CD4-positive, alpha-beta T cell (primary cell): ENCODE data around the gene TMEM179. TPM values are rescaled to one million over a fixed set of nuclear protein-coding genes. Genes with fewer than 3 reads are reported as not detected.

Experiments
- ATAC-seq: fragments of 200-7000 bp; cut with Tn5 transposase; one replicate; pipeline ENCODE4 v1.10.0; 2022; ENCODE audit warnings: mild to moderate bottlenecking; ENCODE audit not compliant: poor library complexity
- CTCF ChIA-PET: fragments of 350-600 bp; sonication (Branson Sonifier 250); formaldehyde crosslinking; loops from one replicate; lab custom pipeline; 2021; ENCODE audit warnings: antibody characterized with exemption, inconsistent platforms; lab: Charles Lee
- POLR2A ChIA-PET: fragments of 350-600 bp; sonication (Branson Sonifier 250); formaldehyde crosslinking; loops from one replicate; lab custom pipeline; 2021; ENCODE audit warnings: antibody characterized with exemption, inconsistent platforms; lab: Charles Lee
- DNase-seq, 14 experiments: peaks; one replicate each; pipeline ENCODE4 v3.0.0-alpha.2; 2013 to 2020; ENCODE audit warnings: mixed read lengths in 2 of 14
- H3K27ac ChIP-seq, 2 donors: one replicate each; pipeline versions ENCODE4 v1.5.1 to v1.7.0; 2013; ENCODE audit warnings: low read length in 2 of 2, low read depth in 1 of 2, mild to moderate bottlenecking in 1 of 2
- H3K27me3 ChIP-seq, 2 experiments: 1 replicate in 1 of 2; 2 replicates in 1 of 2; pipeline versions ENCODE4 v1.6.1 to v1.7.0; 2013; ENCODE audit warnings: low read length in 2 of 2, control low read depth in 1 of 2, mild to moderate bottlenecking in 1 of 2, moderate library complexity in 1 of 2; ENCODE audit not compliant: insufficient read depth in 2 of 2, control insufficient read depth in 1 of 2
- H3K36me3 ChIP-seq: one replicate; pipeline ENCODE4 v1.6.1; 2013; ENCODE audit warnings: low read length, control low read depth; ENCODE audit not compliant: insufficient read depth
- H3K4me1 ChIP-seq: one replicate; pipeline ENCODE4 v1.6.1; 2013; ENCODE audit warnings: low read length, control low read depth; ENCODE audit not compliant: insufficient read depth
- H3K4me3 ChIP-seq: one replicate; pipeline ENCODE4 v1.5.1; 2013; ENCODE audit warnings: mild to moderate bottlenecking, low read length, moderate library complexity
- H3K9me3 ChIP-seq, 2 experiments: 1 replicate in 1 of 2; 2 replicates in 1 of 2; pipeline versions ENCODE4 v1.6.1 to v1.7.0; 2013; ENCODE audit warnings: low read length in 2 of 2, mild to moderate bottlenecking in 2 of 2, control low read depth in 1 of 2, moderate library complexity in 1 of 2; ENCODE audit not compliant: control insufficient read depth in 1 of 2, insufficient read depth in 1 of 2
- H3K27ac Mint-ChIP-seq: one replicate; pipeline ENCODE4 v1.8.0; 2020; ENCODE audit warnings: mixed read lengths
- H3K27me3 Mint-ChIP-seq: one replicate; pipeline ENCODE4 v1.8.0; 2021; ENCODE audit warnings: mixed read lengths
- H3K36me3 Mint-ChIP-seq: one replicate; pipeline ENCODE4 v1.8.0; 2021; ENCODE audit warnings: low read depth, mixed read lengths
- H3K4me1 Mint-ChIP-seq: one replicate; pipeline ENCODE4 v1.8.0; 2021; ENCODE audit warnings: low read depth, mixed read lengths
- H3K4me3 Mint-ChIP-seq: one replicate; pipeline ENCODE4 v1.8.0; 2020; ENCODE audit warnings: mild to moderate bottlenecking, mixed read lengths
- H3K9me3 Mint-ChIP-seq: one replicate; pipeline ENCODE4 v1.8.0; 2020; ENCODE audit warnings: mixed read lengths
- intact Hi-C, 2 experiments: fragments of 100-400 bp; cut with DNase I in 1 of 2; cut with micrococcal nuclease in 1 of 2; formaldehyde crosslinking; loops; one replicate each; pipeline versions ENCODE4 v1.15.1 to v1.9.0; 2023 to 2025; cut with DNase I, micrococcal nuclease
- total RNA-seq, 174 experiments: library from RNA in 2 of 174; stranded (reverse) in 2 of 174; gene quantifications; one replicate each; pipeline ENCODE4 v1.2.3 and lab custom pipeline; 2021 to 2026
- TF ChIP-seq, protein P1 (sequence below): fragments of 200-600 bp; IDR thresholded peaks from one replicate; pipeline ENCODE4 v1.8.0; 2022; ENCODE audit warnings: antibody characterized with exemption, mild to moderate bottlenecking

TMEM179 gene
- total RNA-seq, 2 experiments from 2014 or later: not detected

DNA sequence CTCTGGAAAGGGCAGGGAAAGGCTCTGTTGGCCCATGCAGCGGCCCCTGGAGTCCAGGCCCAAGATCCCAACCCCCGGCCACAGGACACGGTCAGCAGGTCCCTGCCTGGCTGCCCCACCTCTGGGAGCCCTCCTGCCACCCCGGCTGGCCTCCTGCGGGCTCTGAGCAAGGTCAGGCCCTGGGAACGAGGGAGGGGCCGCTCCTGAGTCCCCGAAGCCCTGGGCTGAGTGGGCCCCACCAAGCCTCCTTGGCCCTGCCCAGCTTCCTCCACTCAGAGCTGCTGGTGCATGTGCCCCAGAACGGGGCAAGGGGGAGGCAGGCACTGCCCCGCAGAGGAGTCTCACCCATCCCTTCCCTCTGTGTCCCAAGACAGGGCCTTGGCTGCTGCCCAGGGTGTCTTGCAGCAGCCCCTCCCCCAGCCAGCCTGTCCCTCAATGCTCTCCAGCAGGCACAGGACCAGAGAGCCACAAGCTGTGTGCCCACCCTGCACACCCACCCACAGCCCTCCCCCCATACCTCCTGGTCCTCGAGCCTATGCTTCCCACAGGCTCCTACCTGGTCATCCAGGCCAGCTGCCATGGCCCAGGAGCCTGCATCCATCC, 32.4 kb downstream of the TMEM179 start:
- Histone ChIP-seq H3K27me3 (peaks cover 0 to 5% of the 10 kb centered on the region in 2 experiments), H3K4me3 (no peak overlapping the region), H3K4me1 (no peaks in the 10 kb centered on the region), H3K9me3 (peaks cover 0 to 9% of the 10 kb centered on the region in 2 experiments), H3K36me3 (no peaks in the 10 kb centered on the region), H3K27ac (no peak overlapping the region)
- Mint-ChIP-seq H3K4me1 (no peaks in the 10 kb centered on the region), H3K27ac (no peak overlapping the region), H3K4me3 (no peak overlapping the region), H3K27me3 (peaks cover 10% of the 10 kb centered on the region), H3K36me3 (no peaks in the 10 kb centered on the region), H3K9me3 (no peaks in the 10 kb centered on the region)
- DNase-seq: no peak
- intact Hi-C loops: no loop called here
- ChIA-PET POLR2A (no interaction called here), CTCF (no interaction called here)
- TF ChIP-seq, protein P1, sequence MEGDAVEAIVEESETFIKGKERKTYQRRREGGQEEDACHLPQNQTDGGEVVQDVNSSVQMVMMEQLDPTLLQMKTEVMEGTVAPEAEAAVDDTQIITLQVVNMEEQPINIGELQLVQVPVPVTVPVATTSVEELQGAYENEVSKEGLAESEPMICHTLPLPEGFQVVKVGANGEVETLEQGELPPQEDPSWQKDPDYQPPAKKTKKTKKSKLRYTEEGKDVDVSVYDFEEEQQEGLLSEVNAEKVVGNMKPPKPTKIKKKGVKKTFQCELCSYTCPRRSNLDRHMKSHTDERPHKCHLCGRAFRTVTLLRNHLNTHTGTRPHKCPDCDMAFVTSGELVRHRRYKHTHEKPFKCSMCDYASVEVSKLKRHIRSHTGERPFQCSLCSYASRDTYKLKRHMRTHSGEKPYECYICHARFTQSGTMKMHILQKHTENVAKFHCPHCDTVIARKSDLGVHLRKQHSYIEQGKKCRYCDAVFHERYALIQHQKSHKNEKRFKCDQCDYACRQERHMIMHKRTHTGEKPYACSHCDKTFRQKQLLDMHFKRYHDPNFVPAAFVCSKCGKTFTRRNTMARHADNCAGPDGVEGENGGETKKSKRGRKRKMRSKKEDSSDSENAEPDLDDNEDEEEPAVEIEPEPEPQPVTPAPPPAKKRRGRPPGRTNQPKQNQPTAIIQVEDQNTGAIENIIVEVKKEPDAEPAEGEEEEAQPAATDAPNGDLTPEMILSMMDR: no peak
- no peak for ATAC-seq

DNA sequence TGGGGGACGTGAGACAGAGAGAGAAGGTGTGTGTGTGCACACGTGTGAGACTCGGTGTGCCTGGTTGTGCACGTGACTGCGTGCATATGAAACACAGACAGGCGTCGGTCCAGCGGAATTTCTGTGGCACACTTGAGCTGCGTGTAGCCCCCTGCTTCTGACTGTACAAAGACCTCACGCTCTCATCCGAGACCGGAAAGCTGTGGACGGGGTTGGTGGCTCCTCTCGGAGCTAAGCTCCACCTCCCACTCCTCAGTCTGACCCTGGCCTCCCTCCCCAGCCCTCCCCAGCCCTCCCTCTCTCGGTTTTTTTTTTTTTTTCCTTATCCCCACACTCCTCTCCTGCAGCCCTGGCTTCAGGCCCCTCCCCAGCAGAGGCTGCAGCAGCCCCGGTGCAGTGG, 33.3 kb downstream of the TMEM179 start:
- Histone ChIP-seq H3K27ac (no peak overlapping the region), H3K4me1 (no peaks in the 10 kb centered on the region), H3K4me3 (no peak overlapping the region), H3K27me3 (no peaks in the 10 kb centered on the region), H3K9me3 (peaks cover 0 to 4% of the 10 kb centered on the region in 2 experiments), H3K36me3 (no peaks in the 10 kb centered on the region)
- Mint-ChIP-seq H3K9me3 (no peaks in the 10 kb centered on the region), H3K36me3 (no peaks in the 10 kb centered on the region), H3K4me3 (no peak overlapping the region), H3K27ac (no peak overlapping the region), H3K27me3 (peaks cover 10% of the 10 kb centered on the region), H3K4me1 (no peaks in the 10 kb centered on the region)
- ChIA-PET POLR2A (no interaction called here), CTCF (no interaction called here)
- DNase-seq: no peak
- intact Hi-C loops: no loop called here
- TF ChIP-seq, protein P1: no peak
- no peak for ATAC-seq

DNA sequence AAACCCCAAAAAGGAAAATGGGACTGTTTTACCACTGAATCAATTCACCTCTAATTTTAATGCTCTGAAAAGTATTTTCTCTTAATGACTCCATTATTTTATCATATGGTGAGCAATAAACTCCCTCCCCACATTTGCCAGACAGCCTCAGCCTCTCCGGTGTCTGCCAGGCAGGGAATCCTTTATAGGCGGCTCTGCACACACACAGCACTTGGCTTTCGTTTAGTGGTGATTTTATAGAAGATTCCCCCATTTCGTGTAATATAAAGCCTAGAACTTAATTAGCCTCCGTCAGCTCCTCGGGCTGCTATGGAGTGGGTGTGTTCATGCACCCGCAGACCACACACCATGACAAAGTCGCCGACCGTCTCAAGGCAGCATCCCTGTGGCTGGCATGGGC, 35.1 kb downstream of the TMEM179 start:
- Histone ChIP-seq H3K4me1 (no peaks in the 10 kb centered on the region), H3K36me3 (no peaks in the 10 kb centered on the region), H3K9me3 (peaks cover 0 to 7% of the 10 kb centered on the region in 2 experiments), H3K27me3 (peaks cover 5 to 6% of the 10 kb centered on the region in 2 experiments), H3K4me3 (no peak overlapping the region), H3K27ac (no peak overlapping the region)
- intact Hi-C loops: no loop called here
- no peaks in the 10 kb centered on the region for H3K36me3 Mint-ChIP-seq
- H3K27me3 Mint-ChIP-seq: peaks cover 16% of the 10 kb centered on the region
- H3K27ac Mint-ChIP-seq: no peak overlapping the region
- TF ChIP-seq, protein P1: no peak
- no peaks in the 10 kb centered on the region for H3K9me3 Mint-ChIP-seq
- CTCF ChIA-PET: no interaction called here
- no peak for DNase-seq
- POLR2A ChIA-PET: no interaction called here
- H3K4me3 Mint-ChIP-seq: no peak overlapping the region
- ATAC-seq: no peak
- no peaks in the 10 kb centered on the region for H3K4me1 Mint-ChIP-seq
